H1 (cell line): ENCODE results near the gene GLDC.

Experiments used
- ASH2L ChIP-seq: fragments of 200-600, 300-600 bp; sonication (generic); IDR thresholded peaks from one replicate; pipeline ENCODE4 v1.7.1; 2017; ENCODE audit warnings: low read length
- GABPA ChIP-seq: IDR thresholded peaks from 2 replicates; pipeline ENCODE4 v1.6.1; 2011; ENCODE audit warnings: mild to moderate bottlenecking, low read length, moderate library complexity, borderline replicate concordance; ENCODE audit not compliant: insufficient read depth
- POLR2A ChIP-seq, 2 experiments: IDR thresholded peaks; 1 replicate in 1 of 2; 2 replicates in 1 of 2; pipeline ENCODE4 v1.6.1; 2011; ENCODE audit warnings: low read depth in 2 of 2, low read length in 2 of 2, mild to moderate bottlenecking in 2 of 2; ENCODE audit errors: control extremely low read depth in 1 of 2
- POLR2AphosphoS5 ChIP-seq: IDR thresholded peaks from 2 replicates; pipeline ENCODE4 v1.6.1; 2011; ENCODE audit warnings: low read depth, low read length
- SP1 ChIP-seq: IDR thresholded peaks from 2 replicates; pipeline ENCODE4 v1.6.1; 2011; ENCODE audit warnings: low read depth, low read length
- TCF12 ChIP-seq: IDR thresholded peaks from 2 replicates; pipeline ENCODE4 v1.6.1; 2011; ENCODE audit warnings: low read depth, mild to moderate bottlenecking, low read length
- TF ChIP-seq, protein P1 (sequence below), 3 experiments: IDR thresholded peaks; 1 replicate in 2 of 3; 2 replicates in 1 of 3; pipeline versions ENCODE4 v1.5.1 to v1.6.1; 2011; ENCODE audit warnings: low read length in 3 of 3, mild to moderate bottlenecking in 3 of 3, inconsistent platforms in 2 of 3, low read depth in 1 of 3, moderate library complexity in 1 of 3; ENCODE audit not compliant: insufficient read depth in 1 of 3; ENCODE audit errors: control extremely low read depth in 1 of 3

DNA sequence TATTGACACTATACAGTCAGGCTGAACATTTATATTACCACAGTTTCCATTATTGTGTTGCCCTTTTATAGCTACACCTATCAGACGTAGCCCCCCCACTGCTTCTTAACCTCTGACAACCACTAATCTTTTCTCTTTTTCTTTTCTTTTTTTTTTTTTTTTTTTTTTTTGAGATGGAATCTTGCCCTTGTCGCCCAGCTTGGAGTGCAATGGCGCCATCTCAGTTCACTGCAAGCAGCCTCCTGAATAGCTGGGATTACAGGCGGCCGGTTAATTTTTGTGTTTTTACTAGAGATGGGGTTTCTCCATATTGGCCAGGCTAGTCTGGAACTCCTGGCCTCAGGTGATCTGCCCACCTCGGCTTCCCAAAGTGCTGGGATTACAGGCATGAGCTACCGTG lies 157.1 kb downstream of the GLDC start:
- no peak for TF ChIP-seq POLR2A (IDR thresholded peaks at IDR 0.05; ENCODE audit: control extremely low read depth in 1 of 2, low read depth in 2 of 2, low read length in 2 of 2)
- no peak for TF ChIP-seq TCF12
- TF ChIP-seq POLR2AphosphoS5, result no peak
- TF ChIP-seq, protein P1, sequence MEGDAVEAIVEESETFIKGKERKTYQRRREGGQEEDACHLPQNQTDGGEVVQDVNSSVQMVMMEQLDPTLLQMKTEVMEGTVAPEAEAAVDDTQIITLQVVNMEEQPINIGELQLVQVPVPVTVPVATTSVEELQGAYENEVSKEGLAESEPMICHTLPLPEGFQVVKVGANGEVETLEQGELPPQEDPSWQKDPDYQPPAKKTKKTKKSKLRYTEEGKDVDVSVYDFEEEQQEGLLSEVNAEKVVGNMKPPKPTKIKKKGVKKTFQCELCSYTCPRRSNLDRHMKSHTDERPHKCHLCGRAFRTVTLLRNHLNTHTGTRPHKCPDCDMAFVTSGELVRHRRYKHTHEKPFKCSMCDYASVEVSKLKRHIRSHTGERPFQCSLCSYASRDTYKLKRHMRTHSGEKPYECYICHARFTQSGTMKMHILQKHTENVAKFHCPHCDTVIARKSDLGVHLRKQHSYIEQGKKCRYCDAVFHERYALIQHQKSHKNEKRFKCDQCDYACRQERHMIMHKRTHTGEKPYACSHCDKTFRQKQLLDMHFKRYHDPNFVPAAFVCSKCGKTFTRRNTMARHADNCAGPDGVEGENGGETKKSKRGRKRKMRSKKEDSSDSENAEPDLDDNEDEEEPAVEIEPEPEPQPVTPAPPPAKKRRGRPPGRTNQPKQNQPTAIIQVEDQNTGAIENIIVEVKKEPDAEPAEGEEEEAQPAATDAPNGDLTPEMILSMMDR (IDR thresholded peaks at IDR 0.05; ENCODE audit: control extremely low read depth in 1 of 3, insufficient read depth in 1 of 3, low read depth in 1 of 3, low read length in 3 of 3), result peak; percentile 8 to 33 (median 17)
- TF ChIP-seq SP1, result no peak
- no peak for TF ChIP-seq GABPA
- no peak for TF ChIP-seq ASH2L
